Heart left ventricle (tissue), 13 donors: ENCODE results near the gene FOXP1.

Source experiments
- POLR2A ChIP-seq, 2 donors: fragments of 450-650 bp; IDR thresholded peaks; one replicate each; pipeline ENCODE4 v1.6.1; 2017; ENCODE audit warnings: antibody characterized with exemption in 2 of 2, mild to moderate bottlenecking in 2 of 2, moderate library complexity in 2 of 2
- TF ChIP-seq, protein P1 (sequence below), 12 donors: fragments of 200-600 bp; sonication (generic) in 4 of 12; IDR thresholded peaks; one replicate each; pipeline versions ENCODE4 v1.5.0 to v1.8.0; 2018 to 2022; ENCODE audit warnings: antibody characterized with exemption in 12 of 12, mild to moderate bottlenecking in 5 of 12
- donor health status: ischemic (EF 13 %, LVEDD 7.1; RV severe dilation, severe dysfunction).
- donor health status: DM: no; HTN: yes; CAD: no.
- donor health status: DM: no; HTN: no; CAD: no.
- donor health status: ischemic (EF 25% LVEDD 6.9; RV normal size, moderate dysfunction).
- donor health status: ischemic (EF 25% LVEDD 5.7; RV mildly dilated, moderate dysfunction).
- donor health status: ischemic (EF 35%, LVEDD 5.7; RV mildly dilated, moderate dysfunction).
- donor health status: nonischemic (EF 11% LVEDD 7.7; RV severe dilation, severe dysfunction).
- donor health status: DM: yes; HTN: yes; CAD: no.
- donor health status: PGD.
- donor health status: ischemic (EF 29% LVEDD 5.4; RV normal size, mild dysfunction).
- donor health status: nonischemic (EF 23%, LVEDD 6.1; RV moderate dilation, normal function).

DNA sequence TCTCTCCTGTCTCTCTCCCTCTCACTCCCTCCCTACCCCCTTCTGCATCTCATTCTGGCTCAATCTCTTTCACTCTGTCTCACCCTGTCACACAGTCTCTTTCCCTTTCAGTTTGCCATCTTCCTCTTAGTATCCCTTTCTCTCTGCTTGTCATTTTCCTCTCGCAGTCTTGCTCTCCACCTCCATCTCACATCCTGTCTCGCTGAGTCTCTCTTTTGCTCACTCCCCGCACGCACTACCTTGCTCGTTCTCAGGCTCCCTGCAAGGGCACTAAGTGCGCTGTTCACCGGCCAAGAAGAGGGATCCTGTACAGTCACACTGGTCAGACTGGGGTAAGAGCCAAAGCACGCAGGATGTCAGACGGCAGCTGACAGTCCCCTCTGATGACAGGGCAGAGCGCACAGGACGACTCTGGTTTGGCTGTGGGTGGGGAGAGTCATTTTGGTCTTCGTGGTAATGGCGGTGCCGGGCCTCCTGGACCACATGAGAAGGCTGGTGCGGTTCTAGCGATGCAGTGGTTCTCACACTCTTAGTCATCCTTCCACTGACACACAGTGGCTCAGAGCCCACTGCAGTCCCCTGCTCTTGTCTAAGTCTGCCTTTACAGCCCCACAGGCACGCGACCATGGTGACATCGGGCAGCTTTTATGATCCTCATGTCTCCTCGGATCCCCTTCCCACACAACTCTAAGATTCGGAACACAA, 356.8 kb downstream of the FOXP1 start:
- TF ChIP-seq, protein P1, sequence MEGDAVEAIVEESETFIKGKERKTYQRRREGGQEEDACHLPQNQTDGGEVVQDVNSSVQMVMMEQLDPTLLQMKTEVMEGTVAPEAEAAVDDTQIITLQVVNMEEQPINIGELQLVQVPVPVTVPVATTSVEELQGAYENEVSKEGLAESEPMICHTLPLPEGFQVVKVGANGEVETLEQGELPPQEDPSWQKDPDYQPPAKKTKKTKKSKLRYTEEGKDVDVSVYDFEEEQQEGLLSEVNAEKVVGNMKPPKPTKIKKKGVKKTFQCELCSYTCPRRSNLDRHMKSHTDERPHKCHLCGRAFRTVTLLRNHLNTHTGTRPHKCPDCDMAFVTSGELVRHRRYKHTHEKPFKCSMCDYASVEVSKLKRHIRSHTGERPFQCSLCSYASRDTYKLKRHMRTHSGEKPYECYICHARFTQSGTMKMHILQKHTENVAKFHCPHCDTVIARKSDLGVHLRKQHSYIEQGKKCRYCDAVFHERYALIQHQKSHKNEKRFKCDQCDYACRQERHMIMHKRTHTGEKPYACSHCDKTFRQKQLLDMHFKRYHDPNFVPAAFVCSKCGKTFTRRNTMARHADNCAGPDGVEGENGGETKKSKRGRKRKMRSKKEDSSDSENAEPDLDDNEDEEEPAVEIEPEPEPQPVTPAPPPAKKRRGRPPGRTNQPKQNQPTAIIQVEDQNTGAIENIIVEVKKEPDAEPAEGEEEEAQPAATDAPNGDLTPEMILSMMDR (IDR thresholded peaks at IDR 0.05), result no peak
- no peak for TF ChIP-seq POLR2A (IDR thresholded peaks at IDR 0.05)
